Adrenal gland (tissue), 12 donors: ENCODE measurements around the gene NSUN4. TPM values are rescaled to one million over a fixed set of nuclear protein-coding genes. Genes with fewer than 3 reads are reported as not detected.
A peak's percentile ranks its signal among the peaks of the same experiment; 100 is the strongest.
"Not testable (repeated sequence)": the region's sequence is repeated elsewhere in the genome, so short reads cannot be mapped to it uniquely, and the experiment has no call there.

Source experiments
- DNase-seq, 7 donors: peaks; one replicate each; pipeline ENCODE4 v3.0.0-alpha.2; 2019 to 2020
- H3K27ac ChIP-seq, 5 donors: fragments of 200-600 bp; sonication (generic) in 4 of 5; 1 replicate in 3 of 5; 2 replicates in 2 of 5; pipeline versions ENCODE4 v1.5.1 to v1.8.0; 2016 to 2020; ENCODE audit warnings: mild to moderate bottlenecking in 1 of 5
- H3K27me3 ChIP-seq: fragments of 200-600 bp; 2 replicates; pipeline ENCODE4 v1.8.0; 2021
- H3K36me3 ChIP-seq, 2 donors: fragments of 200-600 bp; replicated peaks in 1 of 2; 1 replicate in 1 of 2; 2 replicates in 1 of 2; pipeline versions ENCODE4 v1.5.1 to v1.8.0; 2018 to 2022
- H3K4me1 ChIP-seq, 2 donors: fragments of 200-600 bp; replicated peaks in 1 of 2; 1 replicate in 1 of 2; 2 replicates in 1 of 2; pipeline versions ENCODE4 v1.5.1 to v1.8.0; 2018 to 2021
- H3K4me3 ChIP-seq, 4 donors: fragments of 200-600 bp; sonication (generic) in 3 of 4; one replicate each; pipeline ENCODE4 v1.5.1; 2016 to 2018
- H3K9me3 ChIP-seq, 3 donors: fragments of 200-600 bp; sonication (generic) in 1 of 3; replicated peaks in 1 of 3; 1 replicate in 2 of 3; 2 replicates in 1 of 3; pipeline versions ENCODE4 v1.5.1 to v1.8.0; 2016 to 2021
- POLR2A ChIP-seq, 2 donors: fragments of 450-650 bp; IDR thresholded peaks; one replicate each; pipeline ENCODE4 v1.6.1; 2017; ENCODE audit warnings: antibody characterized with exemption in 2 of 2, mild to moderate bottlenecking in 2 of 2, moderate library complexity in 1 of 2
- WGBS, 4 donors: extraction: QIAGEN DNeasy Blood & Tissue Kit in 2 of 4; methylation state at CpG; one replicate each; pipeline versions ENCODE4 v1.1.5 to v1.1.7; 2013 to 2017; 5-methylcytosine and 5-hydroxymethylcytosine counted together
- intact Hi-C, 2 donors: fragments of 100-400 bp; cut with DNase I; formaldehyde crosslinking; loops; one replicate each; pipeline versions ENCODE4 v1.14.1 to v1.15.0; 2022 to 2023
- polyA plus RNA-seq, 3 donors: library from polyadenylated mRNA; stranded (reverse); fragments of 200-250 nt in 2 of 3; fragments of 350-450 nt in 1 of 3; fragmentation: Illumina TruSeq in 1 of 3; extraction: RNeasy Lipid Tissue Mini Kit (QIAGEN cat#74804) in 1 of 3; gene quantifications; one replicate each; pipeline ENCODE4 v1.2.3, GENCODE V29; 2013 to 2014
- total RNA-seq, 9 donors: library from RNA; depleted of rRNA in 4 of 9; stranded (reverse); fragments of >200 nt in 4 of 9; fragments of 120-200 nt in 1 of 9; fragmentation: NEBNext Ultra II Directional in 1 of 9; extraction: Animal tissue kit (Norgen Biotek cat#: 25700) in 1 of 9; gene quantifications; one replicate each; pipeline versions ENCODE4 v1.1.0 to v1.2.4, GENCODE V29; 2013 to 2023
- TF ChIP-seq, protein P1 (sequence below), 6 experiments: fragments of 450-650 bp in 4 of 6; fragments of 200-600 bp in 2 of 6; sonication (generic) in 1 of 6; IDR thresholded peaks; 1 replicate in 5 of 6; 2 replicates in 1 of 6; pipeline versions ENCODE4 v1.5.1 to v1.8.0; 2016 to 2021; ENCODE audit warnings: antibody characterized with exemption in 6 of 6, mild to moderate bottlenecking in 2 of 6, moderate library complexity in 1 of 6
- donor health status: healthy with polysubstance abuse.
- donor health status: Bipolar disorder and iron deficiency.
- donor health status: DM: yes; HTN: yes; CAD: no.
- donor health status: DM: no; HTN: no; CAD: no.
- donor health status: DM: no; HTN: no; CAD: no.
- donor health status: DM: yes; HTN: yes; CAD: no.

NSUN4 gene
- total and polyA plus RNA-seq, 12 donors, result 13.8 to 46.1 (median 37.2) TPM

GRCh38 chr1:46345281-46345680, 4.7 kb downstream of the NSUN4 start:
- H3K4me1 ChIP-seq, result peaks cover 13 to 21% of the 10 kb centered on the region in 2 donors
- H3K27me3 ChIP-seq, result no peaks in the 10 kb centered on the region
- H3K36me3 ChIP-seq, result peaks cover 0 to 49% of the 10 kb centered on the region in 2 donors
- TF ChIP-seq, protein P1, sequence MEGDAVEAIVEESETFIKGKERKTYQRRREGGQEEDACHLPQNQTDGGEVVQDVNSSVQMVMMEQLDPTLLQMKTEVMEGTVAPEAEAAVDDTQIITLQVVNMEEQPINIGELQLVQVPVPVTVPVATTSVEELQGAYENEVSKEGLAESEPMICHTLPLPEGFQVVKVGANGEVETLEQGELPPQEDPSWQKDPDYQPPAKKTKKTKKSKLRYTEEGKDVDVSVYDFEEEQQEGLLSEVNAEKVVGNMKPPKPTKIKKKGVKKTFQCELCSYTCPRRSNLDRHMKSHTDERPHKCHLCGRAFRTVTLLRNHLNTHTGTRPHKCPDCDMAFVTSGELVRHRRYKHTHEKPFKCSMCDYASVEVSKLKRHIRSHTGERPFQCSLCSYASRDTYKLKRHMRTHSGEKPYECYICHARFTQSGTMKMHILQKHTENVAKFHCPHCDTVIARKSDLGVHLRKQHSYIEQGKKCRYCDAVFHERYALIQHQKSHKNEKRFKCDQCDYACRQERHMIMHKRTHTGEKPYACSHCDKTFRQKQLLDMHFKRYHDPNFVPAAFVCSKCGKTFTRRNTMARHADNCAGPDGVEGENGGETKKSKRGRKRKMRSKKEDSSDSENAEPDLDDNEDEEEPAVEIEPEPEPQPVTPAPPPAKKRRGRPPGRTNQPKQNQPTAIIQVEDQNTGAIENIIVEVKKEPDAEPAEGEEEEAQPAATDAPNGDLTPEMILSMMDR (IDR thresholded peaks at IDR 0.05), result no peak
- no peak for TF ChIP-seq POLR2A (IDR thresholded peaks at IDR 0.05)
- no peaks in the 10 kb centered on the region for H3K9me3 ChIP-seq
- no peak overlapping the region for H3K27ac ChIP-seq
- intact Hi-C loops, result loop anchor here in 1 of 2 donors (10.0 kb wide), 1 partner anchor 100 kb away; the partner anchor contains the start of gene RAD54L
- DNase-seq, result peak in 1 of 7 donors; percentile 6
- no peak overlapping the region for H3K4me3 ChIP-seq

GRCh38 chr1:46352363-46352762, 11.8 kb downstream of the NSUN4 start:
- intact Hi-C loops, result no loop called here
- H3K27me3 ChIP-seq, result no peaks in the 10 kb centered on the region
- H3K27ac ChIP-seq, result no peak overlapping the region
- no peak overlapping the region for H3K4me3 ChIP-seq
- TF ChIP-seq, protein P1 (IDR thresholded peaks at IDR 0.05), result no peak
- TF ChIP-seq POLR2A (IDR thresholded peaks at IDR 0.05), result no peak
- peaks cover 0 to 4% of the 10 kb centered on the region in 2 donors for H3K4me1 ChIP-seq
- DNase-seq, result no peak
- peaks cover 0 to 80% of the 10 kb centered on the region in 2 donors for H3K36me3 ChIP-seq
- 84 to 96% (median 90%) methylated on average over 2 of the region's 2 CpGs for WGBS, 4 donors
- H3K9me3 ChIP-seq, result no peaks in the 10 kb centered on the region

- H3K4me1 ChIP-seq, H3K27me3 ChIP-seq, DNase-seq, intact Hi-C loops, H3K9me3 ChIP-seq, H3K27ac ChIP-seq, H3K4me3 ChIP-seq: not testable (repeated sequence)
- H3K36me3 ChIP-seq, result peaks cover 0 to 84% of the 10 kb centered on the region in 2 donors
- 88 to 98% (median 95%) methylated on average over 4 to 5 of the region's 5 CpGs for WGBS, 4 donors
Measured at GRCh38 chr1:46355920-46356319, 15.3 kb downstream of the NSUN4 start.

GRCh38 chr1:46362158-46362557, 21.6 kb downstream of the NSUN4 start:
- Histone ChIP-seq H3K27ac (peak overlapping the region in 1 of 5 donors; percentile 5), H3K27me3 (no peaks in the 10 kb centered on the region), H3K36me3 (peaks cover 0 to 66% of the 10 kb centered on the region in 2 donors), H3K4me1 (peaks cover 3 to 4% of the 10 kb centered on the region in 2 donors), H3K9me3 (no peaks in the 10 kb centered on the region), H3K4me3 (no peak overlapping the region)
- intact Hi-C loops, result no loop called here
- 79 to 94% (median 87%) methylated on average over 3 of the region's 3 CpGs for WGBS, 4 donors
- DNase-seq, result no peak
- TF ChIP-seq POLR2A (IDR thresholded peaks at IDR 0.05), result no peak
- TF ChIP-seq, protein P1 (IDR thresholded peaks at IDR 0.05), result no peak

DNA sequence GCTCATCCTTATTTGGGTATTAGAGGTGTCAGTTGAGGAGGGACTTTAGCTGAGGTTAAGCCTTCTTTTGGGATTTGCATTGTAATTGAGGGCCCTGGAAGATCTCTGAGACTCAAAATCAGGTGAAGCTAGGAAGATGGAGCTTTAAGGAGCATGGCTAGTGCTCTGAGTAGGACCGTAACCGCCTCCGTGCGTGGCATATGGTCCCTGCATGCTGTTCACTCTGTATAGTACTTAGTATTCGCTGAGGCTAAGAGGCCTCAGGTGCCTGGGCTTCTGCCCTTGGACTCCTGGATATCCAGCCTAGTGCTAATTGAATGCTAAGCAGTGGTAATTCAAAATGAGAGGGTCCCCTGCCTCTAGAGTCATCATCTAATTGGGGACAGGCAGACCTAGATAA, 22.5 kb downstream of the NSUN4 start:
- no peak for TF ChIP-seq POLR2A (IDR thresholded peaks at IDR 0.05)
- TF ChIP-seq, protein P1 (IDR thresholded peaks at IDR 0.05), result no peak
- 86 to 96% (median 89%) methylated on average over 5 of the region's 5 CpGs for WGBS, 4 donors
- Histone ChIP-seq H3K4me3 (no peak overlapping the region), H3K27me3 (no peaks in the 10 kb centered on the region), H3K4me1 (peaks cover 4 to 9% of the 10 kb centered on the region in 2 donors), H3K27ac (no peak overlapping the region), H3K9me3 (no peaks in the 10 kb centered on the region), H3K36me3 (peaks cover 0 to 57% of the 10 kb centered on the region in 2 donors)
- DNase-seq, result no peak
- intact Hi-C loops, result no loop called here
